Measurements from ENCODE around the gene GYS1. TPM values are rescaled to one million over a fixed set of nuclear protein-coding genes. Genes with fewer than 3 reads are reported as not detected.

The GYS1 gene
- total and polyA plus RNA-seq, 4 donors, result 2.6 to 8.7 (median 6.3) TPM

GRCh38 chr19:48989701-48990291 is 3.3 kb downstream of the GYS1 start:
- Histone ChIP-seq H3K4me3 (ENCODE audit: low read depth in 1 of 3, low read length in 3 of 3) (no peak overlapping the region), H3K9ac (ENCODE audit: low read depth in 1 of 2, low read length in 2 of 2) (no peak overlapping the region), H3K27me3 (ENCODE audit: control insufficient read depth in 4 of 4, insufficient read depth in 4 of 4, low read length in 3 of 4) (no peaks in the 10 kb centered on the region), H3K36me3 (ENCODE audit: control insufficient read depth in 4 of 4, insufficient read depth in 3 of 4, low read depth in 1 of 4, low read length in 3 of 4) (peaks cover 6 to 21% (median 20%) of the 10 kb centered on the region in 4 donors), H3K27ac (ENCODE audit: low read depth in 1 of 2, low read length in 2 of 2) (no peak overlapping the region), H3K9me3 (ENCODE audit: control insufficient read depth in 4 of 4, low read length in 3 of 4) (no peaks in the 10 kb centered on the region), H3K4me1 (ENCODE audit: control insufficient read depth in 4 of 4, insufficient read depth in 4 of 4, low read length in 3 of 4) (peaks cover 12 to 24% (median 16%) of the 10 kb centered on the region in 4 donors)
- DNase-seq (ENCODE audit: low spot score), result no peak
- no peak for TF ChIP-seq EGR1 (IDR thresholded peaks at IDR 0.05; ENCODE audit: low read depth in 2 of 2)
- TF ChIP-seq, protein P1, sequence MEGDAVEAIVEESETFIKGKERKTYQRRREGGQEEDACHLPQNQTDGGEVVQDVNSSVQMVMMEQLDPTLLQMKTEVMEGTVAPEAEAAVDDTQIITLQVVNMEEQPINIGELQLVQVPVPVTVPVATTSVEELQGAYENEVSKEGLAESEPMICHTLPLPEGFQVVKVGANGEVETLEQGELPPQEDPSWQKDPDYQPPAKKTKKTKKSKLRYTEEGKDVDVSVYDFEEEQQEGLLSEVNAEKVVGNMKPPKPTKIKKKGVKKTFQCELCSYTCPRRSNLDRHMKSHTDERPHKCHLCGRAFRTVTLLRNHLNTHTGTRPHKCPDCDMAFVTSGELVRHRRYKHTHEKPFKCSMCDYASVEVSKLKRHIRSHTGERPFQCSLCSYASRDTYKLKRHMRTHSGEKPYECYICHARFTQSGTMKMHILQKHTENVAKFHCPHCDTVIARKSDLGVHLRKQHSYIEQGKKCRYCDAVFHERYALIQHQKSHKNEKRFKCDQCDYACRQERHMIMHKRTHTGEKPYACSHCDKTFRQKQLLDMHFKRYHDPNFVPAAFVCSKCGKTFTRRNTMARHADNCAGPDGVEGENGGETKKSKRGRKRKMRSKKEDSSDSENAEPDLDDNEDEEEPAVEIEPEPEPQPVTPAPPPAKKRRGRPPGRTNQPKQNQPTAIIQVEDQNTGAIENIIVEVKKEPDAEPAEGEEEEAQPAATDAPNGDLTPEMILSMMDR (IDR thresholded peaks at IDR 0.05; ENCODE audit: low read depth, low read length, missing input control), result no peak
- no peak for TF ChIP-seq RAD21 (IDR thresholded peaks at IDR 0.05)
- TF ChIP-seq HNF4G (IDR thresholded peaks at IDR 0.05), result no peak
- TF ChIP-seq, protein P2, sequence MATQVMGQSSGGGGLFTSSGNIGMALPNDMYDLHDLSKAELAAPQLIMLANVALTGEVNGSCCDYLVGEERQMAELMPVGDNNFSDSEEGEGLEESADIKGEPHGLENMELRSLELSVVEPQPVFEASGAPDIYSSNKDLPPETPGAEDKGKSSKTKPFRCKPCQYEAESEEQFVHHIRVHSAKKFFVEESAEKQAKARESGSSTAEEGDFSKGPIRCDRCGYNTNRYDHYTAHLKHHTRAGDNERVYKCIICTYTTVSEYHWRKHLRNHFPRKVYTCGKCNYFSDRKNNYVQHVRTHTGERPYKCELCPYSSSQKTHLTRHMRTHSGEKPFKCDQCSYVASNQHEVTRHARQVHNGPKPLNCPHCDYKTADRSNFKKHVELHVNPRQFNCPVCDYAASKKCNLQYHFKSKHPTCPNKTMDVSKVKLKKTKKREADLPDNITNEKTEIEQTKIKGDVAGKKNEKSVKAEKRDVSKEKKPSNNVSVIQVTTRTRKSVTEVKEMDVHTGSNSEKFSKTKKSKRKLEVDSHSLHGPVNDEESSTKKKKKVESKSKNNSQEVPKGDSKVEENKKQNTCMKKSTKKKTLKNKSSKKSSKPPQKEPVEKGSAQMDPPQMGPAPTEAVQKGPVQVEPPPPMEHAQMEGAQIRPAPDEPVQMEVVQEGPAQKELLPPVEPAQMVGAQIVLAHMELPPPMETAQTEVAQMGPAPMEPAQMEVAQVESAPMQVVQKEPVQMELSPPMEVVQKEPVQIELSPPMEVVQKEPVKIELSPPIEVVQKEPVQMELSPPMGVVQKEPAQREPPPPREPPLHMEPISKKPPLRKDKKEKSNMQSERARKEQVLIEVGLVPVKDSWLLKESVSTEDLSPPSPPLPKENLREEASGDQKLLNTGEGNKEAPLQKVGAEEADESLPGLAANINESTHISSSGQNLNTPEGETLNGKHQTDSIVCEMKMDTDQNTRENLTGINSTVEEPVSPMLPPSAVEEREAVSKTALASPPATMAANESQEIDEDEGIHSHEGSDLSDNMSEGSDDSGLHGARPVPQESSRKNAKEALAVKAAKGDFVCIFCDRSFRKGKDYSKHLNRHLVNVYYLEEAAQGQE (IDR thresholded peaks at IDR 0.05), result no peak
- no peak for TF ChIP-seq GABPA (IDR thresholded peaks at IDR 0.05 in 1 of 2, conservative IDR thresholded peaks at IDR 0.05 in 1 of 2)
- WGBS, result 93% methylated on average over 17 of the region's 17 CpGs

GRCh38 chr19:48988860-48989259 is 4.2 kb downstream of the GYS1 start:
- WGBS, result 90% methylated on average over 9 of the region's 9 CpGs
- no peak overlapping the region for H3K4me3 ChIP-seq (ENCODE audit: low read depth in 1 of 3, low read length in 3 of 3)
- TF ChIP-seq GABPA (IDR thresholded peaks at IDR 0.05 in 1 of 2, conservative IDR thresholded peaks at IDR 0.05 in 1 of 2) (no peak), MAX (IDR thresholded peaks at IDR 0.05) (no peak), JUND (IDR thresholded peaks at IDR 0.05) (no peak), EGR1 (IDR thresholded peaks at IDR 0.05; ENCODE audit: low read depth in 2 of 2) (no peak), RAD21 (IDR thresholded peaks at IDR 0.05) (no peak)
- H3K36me3 ChIP-seq (ENCODE audit: control insufficient read depth in 4 of 4, insufficient read depth in 3 of 4, low read depth in 1 of 4, low read length in 3 of 4), result peaks cover 6 to 21% (median 20%) of the 10 kb centered on the region in 4 donors
- no peak overlapping the region for H3K27ac ChIP-seq (ENCODE audit: low read depth in 1 of 2, low read length in 2 of 2)
- DNase-seq (ENCODE audit: low spot score), result no peak
- peaks cover 7 to 17% (median 14%) of the 10 kb centered on the region in 4 donors for H3K4me1 ChIP-seq (ENCODE audit: control insufficient read depth in 4 of 4, insufficient read depth in 4 of 4, low read length in 3 of 4)
- no peaks in the 10 kb centered on the region for H3K27me3 ChIP-seq (ENCODE audit: control insufficient read depth in 4 of 4, insufficient read depth in 4 of 4, low read length in 3 of 4)
- no peaks in the 10 kb centered on the region for H3K9me3 ChIP-seq (ENCODE audit: control insufficient read depth in 4 of 4, low read length in 3 of 4)
- no peak overlapping the region for H3K9ac ChIP-seq (ENCODE audit: low read depth in 1 of 2, low read length in 2 of 2)

DNA sequence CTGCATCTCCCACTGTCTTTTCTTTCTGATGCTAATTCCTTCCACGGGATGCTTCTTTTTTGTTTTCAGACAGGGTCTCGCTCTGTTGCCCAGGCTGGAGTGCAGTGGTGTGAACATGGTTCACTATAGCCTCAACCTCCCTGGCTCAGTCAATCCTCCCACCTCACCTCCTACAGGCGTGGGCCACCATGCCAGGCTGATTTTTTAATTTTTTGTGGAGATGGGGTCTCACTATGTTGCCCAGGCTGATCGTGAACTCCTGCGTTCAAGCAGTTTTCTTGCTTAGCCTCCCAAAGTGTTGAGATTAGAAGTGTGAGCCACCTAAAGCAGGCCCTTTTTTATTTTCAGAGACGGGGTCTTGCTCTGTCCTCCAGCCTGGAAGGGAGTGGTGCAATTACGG is 4.8 kb downstream of the GYS1 start:
- no peak for DNase-seq (ENCODE audit: low spot score)
- 96% methylated on average over 7 of the region's 7 CpGs for WGBS
- H3K4me1 ChIP-seq (ENCODE audit: control insufficient read depth in 4 of 4, insufficient read depth in 4 of 4, low read length in 3 of 4), result peaks cover 9 to 21% (median 16%) of the 10 kb centered on the region in 4 donors
- H3K27me3 ChIP-seq (ENCODE audit: control insufficient read depth in 4 of 4, insufficient read depth in 4 of 4, low read length in 3 of 4), result no peaks in the 10 kb centered on the region
- TF ChIP-seq, protein P3, sequence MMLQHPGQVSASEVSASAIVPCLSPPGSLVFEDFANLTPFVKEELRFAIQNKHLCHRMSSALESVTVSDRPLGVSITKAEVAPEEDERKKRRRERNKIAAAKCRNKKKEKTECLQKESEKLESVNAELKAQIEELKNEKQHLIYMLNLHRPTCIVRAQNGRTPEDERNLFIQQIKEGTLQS (IDR thresholded peaks at IDR 0.05), result no peak
- TF ChIP-seq FOXA2 (IDR thresholded peaks at IDR 0.05) (no peak), SP1 (IDR thresholded peaks at IDR 0.05) (no peak), RXRA (IDR thresholded peaks at IDR 0.05) (no peak)
- TF ChIP-seq, protein P1 (IDR thresholded peaks at IDR 0.05; ENCODE audit: low read depth, low read length, missing input control), result no peak
- no peak overlapping the region for H3K4me3 ChIP-seq (ENCODE audit: low read depth in 1 of 3, low read length in 3 of 3)
- no peak overlapping the region for H3K27ac ChIP-seq (ENCODE audit: low read depth in 1 of 2, low read length in 2 of 2)
- H3K36me3 ChIP-seq (ENCODE audit: control insufficient read depth in 4 of 4, insufficient read depth in 3 of 4, low read depth in 1 of 4, low read length in 3 of 4), result peaks cover 6 to 22% (median 20%) of the 10 kb centered on the region in 4 donors
- H3K9ac ChIP-seq (ENCODE audit: low read depth in 1 of 2, low read length in 2 of 2), result no peak overlapping the region
- H3K9me3 ChIP-seq (ENCODE audit: control insufficient read depth in 4 of 4, low read length in 3 of 4), result no peaks in the 10 kb centered on the region

Measured in liver (tissue), 9 donors.